Activated CD8-positive, alpha-beta T cell treated with anti-CD3 and anti-CD28 coated beads for 36 hours (primary cell): Measurements from ENCODE around the gene GPC4. TPM values are rescaled to one million over a fixed set of nuclear protein-coding genes. Genes with fewer than 3 reads are reported as not detected.

ENCODE experiments used
- ATAC-seq: fragments of 200-7000 bp; cut with Tn5 transposase; one replicate; pipeline ENCODE4 v1.10.0; 2021; ENCODE audit warnings: mild to moderate bottlenecking, moderate library complexity
- CTCF ChIA-PET: fragments of 350-600 bp; sonication (Branson Sonifier 250); formaldehyde crosslinking; loops from one replicate; lab custom pipeline; 2021; ENCODE audit warnings: antibody characterized with exemption; lab: Charles Lee
- POLR2A ChIA-PET: fragments of 350-600 bp; sonication (Branson Sonifier 250); formaldehyde crosslinking; loops from one replicate; lab custom pipeline; 2021; ENCODE audit warnings: antibody characterized with exemption; lab: Charles Lee
- DNase-seq: peaks from one replicate; pipeline ENCODE4 v3.0.0-alpha.2; 2020
- H3K27ac Mint-ChIP-seq: one replicate; pipeline ENCODE4 v1.8.0; 2021; ENCODE audit warnings: mild to moderate bottlenecking, mixed read lengths
- H3K27me3 Mint-ChIP-seq: one replicate; pipeline ENCODE4 v1.8.0; 2021; ENCODE audit warnings: mixed read lengths
- H3K36me3 Mint-ChIP-seq: one replicate; pipeline ENCODE4 v1.8.0; 2021; ENCODE audit warnings: low read depth, mixed read lengths
- H3K4me1 Mint-ChIP-seq: one replicate; pipeline ENCODE4 v1.8.0; 2021; ENCODE audit warnings: low read depth, mixed read lengths
- H3K4me3 Mint-ChIP-seq: one replicate; pipeline ENCODE4 v1.8.0; 2021; ENCODE audit warnings: mild to moderate bottlenecking, moderate library complexity, mixed read lengths
- H3K9me3 Mint-ChIP-seq: one replicate; pipeline ENCODE4 v1.8.0; 2021; ENCODE audit warnings: mixed read lengths
- CTCF ChIP-seq: fragments of 200-600 bp; IDR thresholded peaks from one replicate; pipeline ENCODE4 v1.8.0; 2022; ENCODE audit warnings: antibody characterized with exemption, mild to moderate bottlenecking
- intact Hi-C: fragments of 100-400 bp; cut with micrococcal nuclease; formaldehyde crosslinking; loops from one replicate; pipeline ENCODE4 v1.10.0; 2022
- total RNA-seq, 2 experiments: library from RNA; stranded (reverse); gene quantifications; one replicate each; pipeline ENCODE4 v1.2.3, GENCODE V29; 2021

The GPC4 gene
- total RNA-seq, 2 experiments from 2014 or later = not detected

DNA sequence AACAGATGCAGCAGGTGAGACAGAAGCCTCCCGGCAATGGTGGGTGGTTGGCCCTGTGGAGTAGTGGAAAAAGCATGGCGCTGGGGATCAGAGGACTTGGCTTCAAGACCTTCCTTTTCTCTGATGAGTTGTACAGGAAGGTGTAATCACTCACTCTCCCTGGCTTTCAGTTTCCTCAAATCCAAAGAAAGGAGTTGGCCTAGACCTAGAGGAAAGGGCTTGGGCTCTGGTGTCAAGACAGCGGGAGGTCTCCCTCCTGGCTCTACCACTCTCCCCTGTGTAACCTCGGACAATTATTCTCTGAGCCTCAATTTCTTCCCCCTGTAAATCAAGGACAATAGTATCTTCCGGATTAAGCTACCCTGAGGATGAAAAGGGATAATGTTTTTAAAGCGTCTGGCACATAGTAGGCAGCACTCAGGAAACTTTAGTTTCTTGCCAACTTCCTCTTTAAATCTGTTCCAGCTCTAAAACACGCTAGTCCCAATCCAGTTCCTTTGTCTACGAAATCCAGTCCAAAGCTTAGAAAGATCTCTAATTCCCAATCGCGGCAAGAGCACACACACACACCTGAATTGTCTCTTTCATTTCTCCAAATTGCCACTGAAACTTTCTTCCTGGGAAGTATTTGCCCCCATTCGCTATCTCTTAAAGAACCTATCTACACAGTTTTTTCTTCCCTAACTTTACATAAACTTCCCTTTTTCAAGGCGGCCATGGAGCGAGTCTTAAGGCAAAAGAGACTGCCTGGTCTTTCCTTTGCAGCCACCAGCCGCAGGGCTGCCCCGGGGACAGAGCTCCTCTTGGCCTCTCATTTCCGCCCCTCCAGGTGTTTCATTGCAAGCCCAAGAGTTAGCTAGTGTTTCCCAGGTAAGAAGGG is 29.9 kb upstream of the GPC4 start:
- Mint-ChIP-seq H3K4me3 (no peak overlapping the region), H3K9me3 (no peaks in the 10 kb centered on the region), H3K27me3 (peaks cover 3% of the 10 kb centered on the region), H3K36me3 (no peaks in the 10 kb centered on the region), H3K27ac (no peak overlapping the region), H3K4me1 (peaks cover 3% of the 10 kb centered on the region)
- intact Hi-C loops = no loop called here
- ATAC-seq (no peak), DNase-seq (no peak)
- ChIA-PET CTCF (no interaction called here), POLR2A (no interaction called here)
- TF ChIP-seq CTCF = no peak

GRCh38 chrX:133444196-133444595 is 28.9 kb upstream of the GPC4 start:
- ATAC-seq = no peak
- no peaks in the 10 kb centered on the region for H3K36me3 Mint-ChIP-seq
- peaks cover 3% of the 10 kb centered on the region for H3K4me1 Mint-ChIP-seq
- H3K27me3 Mint-ChIP-seq = peaks cover 3% of the 10 kb centered on the region
- no peaks in the 10 kb centered on the region for H3K9me3 Mint-ChIP-seq
- DNase-seq = no peak
- intact Hi-C loops = no loop called here
- TF ChIP-seq CTCF = no peak
- POLR2A ChIA-PET = no interaction called here
- no peak overlapping the region for H3K4me3 Mint-ChIP-seq
- no peak overlapping the region for H3K27ac Mint-ChIP-seq
- CTCF ChIA-PET = no interaction called here

DNA sequence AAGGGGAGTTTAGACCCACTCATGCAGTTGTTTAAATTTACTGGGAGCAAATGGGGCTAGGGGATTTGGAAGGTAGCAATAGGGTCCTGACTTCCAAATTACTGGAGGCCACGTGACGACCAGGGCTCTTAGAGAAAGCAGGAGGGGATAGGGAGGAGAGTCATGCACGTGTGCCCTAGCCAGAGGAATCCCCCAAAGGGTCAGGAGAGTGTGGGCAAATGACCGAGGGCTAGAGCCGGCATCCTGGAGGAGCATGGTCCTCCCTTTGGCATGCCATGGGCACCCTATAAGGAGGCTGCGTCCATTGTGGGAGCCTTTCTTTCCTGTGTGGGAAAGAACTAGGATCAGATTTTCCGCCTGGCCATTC is 25.5 kb upstream of the GPC4 start:
- DNase-seq (no peak), ATAC-seq (no peak)
- ChIA-PET POLR2A (no interaction called here), CTCF (no interaction called here)
- H3K4me1 Mint-ChIP-seq = peaks cover 3% of the 10 kb centered on the region
- no peaks in the 10 kb centered on the region for H3K9me3 Mint-ChIP-seq
- no peaks in the 10 kb centered on the region for H3K36me3 Mint-ChIP-seq
- no peak overlapping the region for H3K4me3 Mint-ChIP-seq
- TF ChIP-seq CTCF = no peak
- peaks cover 3% of the 10 kb centered on the region for H3K27me3 Mint-ChIP-seq
- H3K27ac Mint-ChIP-seq = no peak overlapping the region
- intact Hi-C loops = no loop called here

- CTCF ChIA-PET = no interaction called here
- intact Hi-C loops = no loop called here
These were observed 24.9 kb upstream of the GPC4 start for GRCh38 chrX:133440081-133440796.

More at GRCh38 chrX:133440081-133440796, 24.9 kb upstream of the GPC4 start:
- no peak for DNase-seq
- ATAC-seq = no peak
- Mint-ChIP-seq H3K4me3 (no peak overlapping the region), H3K27ac (no peak overlapping the region), H3K9me3 (no peaks in the 10 kb centered on the region), H3K4me1 (no peaks in the 10 kb centered on the region), H3K36me3 (no peaks in the 10 kb centered on the region), H3K27me3 (peaks cover 3% of the 10 kb centered on the region)
- no peak for TF ChIP-seq CTCF
- POLR2A ChIA-PET = no interaction called here
